IMR-90 (cell line): ENCODE data around the gene LMO2.
"Not testable (repeated sequence)": the region's sequence is repeated elsewhere in the genome, so short reads cannot be mapped to it uniquely, and the experiment has no call there.

ENCODE experiments used
- BHLHE40 ChIP-seq: fragments of 150-350 bp; IDR thresholded peaks from 2 replicates; pipeline ENCODE4 v1.6.1; 2016; ENCODE audit warnings: mild to moderate bottlenecking, low read depth, low read length
- CEBPB ChIP-seq: IDR thresholded peaks from 2 replicates; pipeline ENCODE4 v1.6.1; 2012; ENCODE audit warnings: low read depth, low read length, improper control_type of control experiment
- FOS ChIP-seq: fragments of 150-350 bp; IDR thresholded peaks from 2 replicates; pipeline ENCODE4 v1.6.1; 2016; ENCODE audit warnings: low read depth, low read length
- MAFK ChIP-seq: IDR thresholded peaks from 2 replicates; pipeline ENCODE4 v1.6.1; 2012; ENCODE audit warnings: low read depth, low read length, improper control_type of control experiment
- MAZ ChIP-seq: IDR thresholded peaks from 2 replicates; pipeline ENCODE4 v1.6.1; 2012; ENCODE audit warnings: low read depth, mild to moderate bottlenecking, low read length, improper control_type of control experiment, moderate library complexity, borderline replicate concordance
- MXI1 ChIP-seq: IDR thresholded peaks from 2 replicates; pipeline ENCODE4 v1.6.1; 2012; ENCODE audit warnings: low read depth, mild to moderate bottlenecking, low read length, moderate library complexity, borderline replicate concordance
- NFE2L2 ChIP-seq: fragments of 150-350 bp; IDR thresholded peaks from 2 replicates; pipeline ENCODE4 v1.6.1; 2016; ENCODE audit warnings: low read depth, mild to moderate bottlenecking, low read length
- POLR2A ChIP-seq: IDR thresholded peaks from 2 replicates; pipeline ENCODE4 v1.6.1; 2012; ENCODE audit warnings: mild to moderate bottlenecking, low read depth, low read length
- RAD21 ChIP-seq: IDR thresholded peaks from 2 replicates; pipeline ENCODE4 v1.6.1; 2012; ENCODE audit warnings: low read length, improper control_type of control experiment
- RCOR1 ChIP-seq: IDR thresholded peaks from 2 replicates; pipeline ENCODE4 v1.6.1; 2012; ENCODE audit warnings: mild to moderate bottlenecking, low read length, improper control_type of control experiment; ENCODE audit not compliant: insufficient replicate concordance
- SMC3 ChIP-seq: fragments of 150-350 bp; IDR thresholded peaks from 2 replicates; pipeline ENCODE4 v1.6.1; 2016; ENCODE audit warnings: low read depth, mild to moderate bottlenecking, antibody characterized with exemption, low read length, moderate library complexity
- TF ChIP-seq, protein P1 (sequence below): conservative IDR thresholded peaks from 2 replicates; pipeline ENCODE4 v1.5.1; 2012; ENCODE audit warnings: mild to moderate bottlenecking, low read depth, low read length, improper control_type of control experiment
- TF ChIP-seq, protein P2 (sequence below): fragments of 150-350 bp; IDR thresholded peaks from 2 replicates; pipeline ENCODE4 v1.6.1; 2017; ENCODE audit warnings: mild to moderate bottlenecking, antibody characterized with exemption, low read length, low read depth
- TF ChIP-seq, protein P3 (sequence below): fragments of 150-350 bp; IDR thresholded peaks from 2 replicates; pipeline ENCODE4 v1.6.1; 2016; ENCODE audit warnings: low read depth, mild to moderate bottlenecking, low read length, moderate library complexity, borderline replicate concordance

DNA sequence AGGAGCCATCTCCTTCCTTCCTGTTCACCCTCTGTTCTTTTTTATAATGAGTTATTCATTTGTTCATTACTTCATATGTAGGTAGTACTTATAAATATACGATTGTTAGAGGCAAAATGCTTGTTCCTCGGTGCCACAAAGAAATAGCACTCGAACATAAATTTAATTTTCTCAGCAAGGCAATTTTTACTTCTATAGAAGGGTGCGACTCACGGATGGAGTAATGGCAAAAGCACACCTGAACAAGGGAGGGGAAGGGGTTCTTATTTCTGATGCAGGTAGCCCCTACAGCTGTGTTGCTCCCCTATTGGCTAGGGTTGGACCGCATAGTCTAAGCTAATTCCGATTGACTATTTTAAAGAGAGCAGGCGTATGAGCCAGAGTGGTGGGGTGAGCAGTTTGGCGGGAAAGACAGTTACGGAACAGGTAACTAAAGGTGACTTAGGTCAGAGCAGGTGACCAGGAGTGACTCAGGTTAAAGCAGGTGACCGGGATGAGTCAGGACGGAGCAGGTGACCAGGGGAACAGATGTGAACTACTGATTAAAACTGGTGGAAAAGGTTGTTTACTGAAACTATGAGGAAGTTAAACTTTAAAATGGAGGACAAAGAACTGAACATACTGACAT lies 40.0 kb upstream of the LMO2 start:
- TF ChIP-seq, protein P1, sequence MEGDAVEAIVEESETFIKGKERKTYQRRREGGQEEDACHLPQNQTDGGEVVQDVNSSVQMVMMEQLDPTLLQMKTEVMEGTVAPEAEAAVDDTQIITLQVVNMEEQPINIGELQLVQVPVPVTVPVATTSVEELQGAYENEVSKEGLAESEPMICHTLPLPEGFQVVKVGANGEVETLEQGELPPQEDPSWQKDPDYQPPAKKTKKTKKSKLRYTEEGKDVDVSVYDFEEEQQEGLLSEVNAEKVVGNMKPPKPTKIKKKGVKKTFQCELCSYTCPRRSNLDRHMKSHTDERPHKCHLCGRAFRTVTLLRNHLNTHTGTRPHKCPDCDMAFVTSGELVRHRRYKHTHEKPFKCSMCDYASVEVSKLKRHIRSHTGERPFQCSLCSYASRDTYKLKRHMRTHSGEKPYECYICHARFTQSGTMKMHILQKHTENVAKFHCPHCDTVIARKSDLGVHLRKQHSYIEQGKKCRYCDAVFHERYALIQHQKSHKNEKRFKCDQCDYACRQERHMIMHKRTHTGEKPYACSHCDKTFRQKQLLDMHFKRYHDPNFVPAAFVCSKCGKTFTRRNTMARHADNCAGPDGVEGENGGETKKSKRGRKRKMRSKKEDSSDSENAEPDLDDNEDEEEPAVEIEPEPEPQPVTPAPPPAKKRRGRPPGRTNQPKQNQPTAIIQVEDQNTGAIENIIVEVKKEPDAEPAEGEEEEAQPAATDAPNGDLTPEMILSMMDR, result not testable (repeated sequence)
- TF ChIP-seq POLR2A, MXI1, RAD21, MAZ, BHLHE40, SMC3, RCOR1, FOS, MAFK, CEBPB, NFE2L2: not testable (repeated sequence)
- TF ChIP-seq, protein P2, sequence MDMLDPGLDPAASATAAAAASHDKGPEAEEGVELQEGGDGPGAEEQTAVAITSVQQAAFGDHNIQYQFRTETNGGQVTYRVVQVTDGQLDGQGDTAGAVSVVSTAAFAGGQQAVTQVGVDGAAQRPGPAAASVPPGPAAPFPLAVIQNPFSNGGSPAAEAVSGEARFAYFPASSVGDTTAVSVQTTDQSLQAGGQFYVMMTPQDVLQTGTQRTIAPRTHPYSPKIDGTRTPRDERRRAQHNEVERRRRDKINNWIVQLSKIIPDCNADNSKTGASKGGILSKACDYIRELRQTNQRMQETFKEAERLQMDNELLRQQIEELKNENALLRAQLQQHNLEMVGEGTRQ, result not testable (repeated sequence)
- TF ChIP-seq, protein P3, sequence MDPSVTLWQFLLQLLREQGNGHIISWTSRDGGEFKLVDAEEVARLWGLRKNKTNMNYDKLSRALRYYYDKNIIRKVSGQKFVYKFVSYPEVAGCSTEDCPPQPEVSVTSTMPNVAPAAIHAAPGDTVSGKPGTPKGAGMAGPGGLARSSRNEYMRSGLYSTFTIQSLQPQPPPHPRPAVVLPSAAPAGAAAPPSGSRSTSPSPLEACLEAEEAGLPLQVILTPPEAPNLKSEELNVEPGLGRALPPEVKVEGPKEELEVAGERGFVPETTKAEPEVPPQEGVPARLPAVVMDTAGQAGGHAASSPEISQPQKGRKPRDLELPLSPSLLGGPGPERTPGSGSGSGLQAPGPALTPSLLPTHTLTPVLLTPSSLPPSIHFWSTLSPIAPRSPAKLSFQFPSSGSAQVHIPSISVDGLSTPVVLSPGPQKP, result not testable (repeated sequence)
